Measurements from ENCODE around the gene B3GALT6.

GRCh38 chr1:1219341-1219740 is 12.7 kb upstream of the B3GALT6 start:
- TF ChIP-seq REST (IDR thresholded peaks at IDR 0.05; ENCODE audit: unreplicated experiment) (no peak), EZH2 (IDR thresholded peaks at IDR 0.05; ENCODE audit: low read depth, unreplicated experiment) (no peak), CTCF (conservative IDR thresholded peaks at IDR 0.05; ENCODE audit: low read depth in 2 of 2) (no peak)

All from GM23338 (cell line).